Stimulated activated CD4-positive, alpha-beta T cell treated with anti-CD3 and anti-CD28 coated beads, Interleukin-4, amount 100 ng/mL, for 48 hours (primary cell): ENCODE measurements around the gene SLC18A3.

Experiments used
- DNase-seq, 2 donors: peaks; one replicate each; pipeline ENCODE4 v3.0.0-alpha.2; 2020; ENCODE audit warnings: low read depth in 2 of 2

The SLC18A3 gene

DNA sequence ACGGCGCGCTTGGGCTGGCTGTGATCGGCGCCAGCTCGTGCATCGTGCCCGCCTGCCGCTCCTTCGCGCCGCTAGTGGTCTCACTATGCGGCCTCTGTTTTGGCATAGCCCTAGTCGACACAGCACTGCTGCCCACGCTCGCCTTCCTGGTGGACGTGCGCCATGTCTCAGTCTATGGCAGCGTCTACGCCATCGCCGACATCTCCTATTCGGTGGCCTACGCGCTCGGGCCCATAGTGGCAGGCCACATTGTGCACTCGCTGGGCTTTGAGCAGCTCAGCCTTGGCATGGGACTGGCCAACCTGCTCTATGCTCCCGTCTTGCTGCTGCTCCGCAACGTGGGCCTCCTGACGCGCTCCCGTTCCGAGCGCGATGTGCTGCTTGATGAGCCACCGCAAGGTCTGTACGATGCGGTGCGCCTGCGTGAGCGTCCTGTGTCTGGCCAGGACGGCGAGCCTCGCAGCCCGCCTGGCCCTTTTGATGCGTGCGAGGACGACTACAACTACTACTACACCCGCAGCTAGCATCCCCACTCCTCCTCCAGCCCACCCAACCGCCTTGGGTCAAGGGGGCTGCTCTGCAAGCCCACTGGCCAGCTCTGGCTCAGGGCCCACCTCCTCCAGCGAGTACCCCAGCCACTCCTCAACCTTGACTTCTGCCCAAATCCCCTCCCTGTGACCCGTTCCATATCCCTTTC is 1.9 kb downstream of the SLC18A3 start:
- no peak for DNase-seq

DNA sequence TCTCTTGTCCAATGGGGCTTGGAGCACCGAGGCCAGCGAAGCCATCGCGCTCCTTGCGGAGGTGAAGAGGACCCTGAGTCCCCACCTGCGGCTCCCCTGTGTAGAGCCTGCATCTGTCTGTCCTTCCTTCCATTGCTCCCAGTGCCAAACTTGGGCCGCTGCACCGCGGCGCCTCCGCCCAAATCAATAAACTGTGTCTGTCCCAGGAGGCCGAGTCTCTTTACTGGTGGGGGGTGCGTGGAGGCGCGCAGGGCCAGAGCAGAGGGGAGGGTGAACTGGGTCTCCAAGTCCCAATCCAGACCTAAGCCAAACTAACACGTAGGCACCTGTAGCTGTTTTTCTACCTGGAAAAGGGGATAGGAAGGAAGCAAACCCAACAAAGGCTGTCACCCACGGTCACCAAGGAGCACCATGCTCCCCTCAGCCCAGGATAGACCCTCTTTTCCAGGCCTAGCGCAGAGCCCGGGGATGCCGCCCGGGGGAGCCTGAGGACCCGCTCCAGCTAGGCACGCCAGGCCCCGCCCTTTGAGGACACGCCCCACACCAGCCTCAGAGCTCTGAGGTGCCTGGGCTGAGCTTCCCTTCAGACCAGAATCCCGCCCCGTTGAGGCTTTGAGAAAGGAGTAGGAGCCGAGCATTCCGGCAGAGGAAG is 2.5 kb downstream of the SLC18A3 start:
- no peak for DNase-seq

DNA sequence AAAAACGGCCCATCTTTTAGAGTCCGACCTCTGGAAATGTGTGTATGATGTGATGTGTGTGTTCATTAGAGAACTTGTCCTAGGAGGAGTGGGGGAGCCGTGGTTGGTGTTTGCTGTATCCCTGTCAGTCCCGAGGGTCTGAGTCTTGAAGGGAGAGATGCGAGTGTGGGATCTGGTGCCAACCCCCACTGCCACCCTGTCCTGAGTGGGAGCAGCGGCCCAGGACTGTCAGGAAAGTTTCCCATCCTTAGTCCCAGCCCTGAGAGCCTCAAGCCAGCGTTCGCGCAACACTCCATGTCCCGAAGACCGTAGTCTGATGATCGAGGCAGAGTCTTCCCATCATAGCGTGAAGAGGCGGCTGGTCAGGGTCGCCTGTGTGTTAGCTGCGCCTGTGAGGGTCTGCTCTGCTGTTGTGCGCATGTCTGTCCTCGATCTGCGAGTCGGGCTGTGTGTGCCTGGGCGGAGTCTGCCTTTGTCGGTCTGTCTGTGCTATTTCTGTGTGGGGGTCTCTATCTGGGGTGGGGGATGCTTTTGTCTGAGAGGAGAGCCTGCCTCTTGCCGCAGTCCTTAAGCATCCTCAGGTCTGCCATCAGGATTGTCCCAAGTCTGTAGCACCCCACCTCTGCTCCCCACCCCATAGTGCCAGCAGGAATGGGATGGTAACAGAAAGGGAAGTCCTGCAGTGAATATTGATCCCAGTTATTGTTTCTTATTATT is 3.2 kb downstream of the SLC18A3 start:
- DNase-seq = no peak

DNA sequence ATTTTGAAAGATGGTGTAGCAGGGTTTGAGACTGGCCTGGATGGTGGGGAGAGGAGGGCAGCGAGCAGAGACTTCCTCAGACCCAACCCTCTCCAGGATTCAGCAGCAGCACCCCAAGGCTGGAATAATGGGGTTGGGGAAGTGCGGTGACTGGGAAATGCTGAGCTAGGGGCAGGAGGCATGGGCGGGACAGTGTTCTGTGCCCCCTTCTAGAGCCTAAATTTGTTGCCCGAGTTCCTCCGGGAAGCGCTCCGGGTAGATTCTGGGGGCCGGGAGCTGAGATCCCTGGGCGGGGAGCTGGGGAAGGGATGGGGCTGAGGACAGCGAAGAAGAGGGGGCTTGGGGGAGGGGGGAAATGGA is 3.8 kb downstream of the SLC18A3 start, which contains the start of gene CHAT:
CHAT (plus strand) TSS at position 156 of the 360 bp plus-strand sequence; CDS start at position 309, 153 bp downstream.
- DNase-seq = no peak

DNA sequence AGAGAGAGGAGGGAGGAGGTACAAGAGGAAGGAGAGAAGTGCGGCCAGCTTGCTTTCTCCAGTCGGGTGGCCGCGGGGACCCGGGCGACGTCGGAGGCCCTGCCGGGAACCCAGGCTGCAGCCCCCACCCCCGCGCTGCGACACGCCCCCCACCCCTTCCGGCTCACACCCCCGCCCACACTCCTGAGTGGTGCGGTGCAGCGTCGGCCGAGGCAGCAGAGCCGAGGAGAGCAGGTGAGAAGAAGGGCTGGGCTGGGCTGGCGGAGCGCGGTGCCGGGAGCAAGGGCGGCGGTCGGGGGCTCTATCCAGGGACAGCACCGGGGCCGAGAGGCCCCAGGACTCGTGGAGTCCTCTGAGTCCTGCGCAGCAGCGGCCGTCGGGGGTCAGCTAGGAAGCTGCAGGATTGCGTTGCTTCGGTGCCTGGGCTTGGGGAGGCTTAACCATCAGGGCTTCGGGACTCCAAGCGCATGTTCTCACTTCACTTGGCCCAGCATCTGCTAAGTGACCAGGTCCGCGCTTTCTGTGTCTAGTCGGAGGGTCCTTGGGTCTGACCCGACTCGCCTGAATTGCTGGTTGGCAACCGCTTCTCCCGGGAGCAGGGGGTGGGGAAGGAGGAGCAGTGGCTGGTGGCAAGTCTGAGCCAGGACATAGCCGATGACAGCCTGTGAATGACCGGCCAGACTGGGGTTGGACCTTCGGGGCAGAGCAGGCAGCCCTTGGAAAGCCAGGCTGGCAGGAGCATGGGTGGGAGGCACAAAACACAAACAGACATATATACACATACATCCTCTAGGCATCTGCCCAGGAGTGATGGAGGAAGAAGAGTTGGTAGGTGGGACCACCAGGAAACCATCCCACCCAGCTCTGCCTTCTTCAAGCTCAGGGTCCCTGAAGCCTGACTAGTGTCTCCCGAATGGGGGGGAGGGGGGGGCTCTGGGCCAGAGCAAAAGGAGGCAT is 4.4 kb downstream of the SLC18A3 start:
- DNase-seq = no peak

DNA sequence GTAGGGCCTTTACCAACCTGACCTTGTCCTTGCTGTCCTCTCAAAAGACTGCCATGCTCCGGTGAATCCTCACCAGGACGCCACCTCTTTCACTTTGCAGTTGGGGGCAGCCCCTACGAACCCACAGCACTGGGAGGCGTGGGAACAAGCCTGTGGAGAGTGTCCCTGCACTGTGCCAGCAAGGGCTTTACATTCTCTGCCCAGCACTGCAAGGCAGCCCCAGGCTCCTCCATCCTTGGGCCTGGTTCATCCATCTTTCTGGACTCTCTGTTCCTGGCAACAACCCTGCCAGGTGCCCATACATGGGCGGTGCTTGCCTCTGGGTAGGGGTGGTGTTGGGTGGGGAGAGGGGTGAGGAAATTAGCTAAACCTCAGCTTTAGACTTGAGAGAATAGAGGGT is 5.1 kb downstream of the SLC18A3 start:
- DNase-seq = no peak

DNA sequence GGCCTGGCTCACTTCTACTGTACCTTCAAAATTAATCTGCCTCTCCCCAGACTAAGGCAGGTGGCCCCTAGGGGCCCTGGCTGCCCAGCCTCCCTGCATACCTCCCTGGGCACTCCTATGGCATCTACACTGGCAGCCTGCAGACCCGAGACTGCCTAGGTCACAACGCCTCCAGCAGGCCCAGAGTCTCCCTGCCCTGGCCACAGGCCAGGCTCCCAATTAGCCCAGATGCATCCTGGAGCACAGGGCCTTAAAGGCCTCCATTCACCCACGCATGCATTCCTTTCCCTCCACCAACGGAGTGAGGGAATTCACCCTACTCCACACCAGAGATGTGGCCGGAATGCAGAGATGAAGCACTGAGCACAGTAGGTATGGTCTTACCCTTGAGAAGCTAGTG is 5.6 kb downstream of the SLC18A3 start:
- DNase-seq = no peak

DNA sequence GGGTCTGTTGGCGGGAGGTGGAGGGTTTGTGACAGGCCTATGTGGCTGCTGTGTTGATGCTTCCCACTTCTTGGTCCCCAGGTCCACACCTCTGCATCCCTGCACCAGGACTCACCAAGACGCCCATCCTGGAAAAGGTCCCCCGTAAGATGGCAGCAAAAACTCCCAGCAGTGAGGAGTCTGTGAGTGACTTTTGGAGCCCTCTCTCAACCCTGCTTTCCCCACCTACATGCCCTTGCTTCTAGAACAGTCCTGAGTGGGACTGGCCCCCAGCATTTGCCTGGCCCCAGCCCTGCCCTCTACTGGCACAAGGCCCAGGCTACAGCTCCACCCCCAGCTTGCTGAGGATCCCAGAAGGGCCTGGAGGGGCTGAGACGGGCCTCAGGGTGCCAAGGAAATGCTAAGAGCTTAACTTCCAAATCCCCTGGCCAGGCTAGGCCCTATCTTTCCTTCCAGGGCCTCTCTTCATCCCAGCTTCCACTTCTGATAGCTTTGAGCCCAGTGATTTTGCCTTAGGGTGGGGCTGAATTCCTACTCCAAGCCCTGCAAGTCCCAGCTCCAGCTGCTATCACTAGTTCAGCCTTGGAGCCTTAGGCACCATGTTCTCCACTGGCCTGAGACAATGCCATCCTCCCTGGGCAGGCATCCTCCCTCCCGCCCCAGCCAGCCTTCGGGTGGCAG is 6.5 kb downstream of the SLC18A3 start:
- DNase-seq = no peak

DNA sequence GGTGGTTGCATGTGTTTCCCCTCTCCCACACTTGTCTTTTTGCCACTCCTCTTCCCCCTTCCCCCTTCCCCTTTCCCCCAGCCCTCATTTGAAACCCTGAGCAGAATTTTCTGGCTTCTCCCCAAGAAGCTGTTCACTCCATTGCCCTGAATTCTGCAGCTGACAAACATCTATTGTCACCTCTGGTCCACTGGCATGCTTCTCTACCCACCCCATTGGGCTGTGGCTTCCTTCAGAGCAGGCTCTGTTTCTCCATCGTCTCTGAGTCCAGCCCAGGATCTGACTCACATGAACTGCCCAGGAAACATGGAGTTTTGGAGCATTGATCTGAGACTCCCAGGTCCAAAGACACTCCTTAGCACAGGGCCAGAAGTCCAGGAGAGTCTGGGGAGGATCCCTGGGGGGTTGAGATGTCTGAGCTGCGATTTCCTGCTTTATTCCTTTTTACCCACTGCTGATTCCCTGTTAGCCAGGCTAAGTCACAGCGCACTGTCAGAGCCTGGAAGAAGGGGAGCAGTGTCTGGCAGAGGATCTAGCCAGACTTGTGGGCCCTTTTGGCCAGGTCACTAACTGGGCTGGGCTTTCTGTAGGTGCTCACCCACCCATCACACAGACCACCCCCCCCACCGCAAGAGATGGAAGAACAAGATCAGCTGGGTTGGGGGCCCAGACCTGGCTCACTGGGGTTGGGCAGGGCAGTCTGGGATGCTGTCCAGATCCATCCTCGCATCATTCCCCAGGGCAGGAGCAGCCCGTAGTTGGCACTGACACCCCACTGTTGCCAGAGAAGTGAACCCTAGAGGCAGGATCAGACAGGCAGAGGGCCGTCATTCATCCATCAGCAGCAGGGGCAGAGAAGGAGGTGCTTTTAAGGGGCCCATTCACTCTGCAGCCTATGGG is 7.3 kb downstream of the SLC18A3 start:
- DNase-seq = no peak

DNA sequence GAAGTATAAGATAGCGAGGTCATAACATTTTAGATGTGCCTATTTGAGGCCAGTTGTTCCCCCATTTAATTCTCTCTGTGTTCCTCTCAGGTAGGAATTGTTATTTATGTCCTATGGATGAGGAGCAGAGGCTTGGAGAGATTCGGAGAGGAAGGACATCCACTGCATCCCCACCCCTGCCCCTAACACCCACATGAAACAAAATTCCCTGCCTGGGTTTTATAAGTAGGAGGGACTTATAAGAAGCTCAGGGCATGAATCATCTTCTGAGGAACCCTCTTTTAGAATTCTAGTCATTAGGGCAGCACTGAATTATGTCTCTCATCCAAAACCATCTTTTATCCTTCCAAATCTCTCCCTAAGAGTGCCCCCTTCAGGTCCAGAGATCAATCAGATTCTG is 8.7 kb downstream of the SLC18A3 start:
- no peak for DNase-seq

DNA sequence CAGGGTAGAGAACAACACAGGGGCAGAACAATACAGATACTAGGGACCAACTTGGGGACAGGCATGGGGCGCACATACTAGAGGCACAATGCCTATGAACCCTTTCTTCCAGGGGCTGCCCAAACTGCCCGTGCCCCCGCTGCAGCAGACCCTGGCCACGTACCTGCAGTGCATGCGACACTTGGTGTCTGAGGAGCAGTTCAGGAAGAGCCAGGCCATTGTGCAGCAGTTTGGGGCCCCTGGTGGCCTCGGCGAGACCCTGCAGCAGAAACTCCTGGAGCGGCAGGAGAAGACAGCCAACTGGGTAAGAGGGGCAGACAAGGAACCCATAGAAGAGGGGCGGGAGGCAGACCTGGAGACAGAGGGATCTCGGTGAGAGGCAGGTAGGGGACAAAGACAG is 9.5 kb downstream of the SLC18A3 start:
- no peak for DNase-seq

DNA sequence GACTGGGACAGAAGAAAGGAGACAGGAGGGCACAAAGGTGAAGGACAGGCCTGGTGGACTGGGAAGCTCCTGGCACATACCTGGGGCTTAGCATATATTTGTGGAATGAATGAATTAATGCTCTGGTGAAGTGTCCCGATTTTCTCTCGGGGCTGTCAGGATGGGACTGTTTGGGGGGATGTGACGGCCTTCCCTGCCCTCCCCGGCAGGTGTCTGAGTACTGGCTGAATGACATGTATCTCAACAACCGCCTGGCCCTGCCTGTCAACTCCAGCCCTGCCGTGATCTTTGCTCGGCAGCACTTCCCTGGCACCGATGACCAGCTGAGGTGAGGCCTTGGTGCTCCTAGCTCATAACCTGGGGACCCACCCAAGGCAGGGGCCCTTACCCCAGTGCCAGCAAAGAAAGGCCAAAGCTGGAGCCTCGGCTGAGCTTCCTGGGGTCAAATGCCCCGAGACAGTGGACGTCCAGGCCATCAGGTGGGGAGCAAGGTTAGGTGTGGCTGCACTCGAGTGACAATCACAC is 10.2 kb downstream of the SLC18A3 start:
- DNase-seq = no peak

DNA sequence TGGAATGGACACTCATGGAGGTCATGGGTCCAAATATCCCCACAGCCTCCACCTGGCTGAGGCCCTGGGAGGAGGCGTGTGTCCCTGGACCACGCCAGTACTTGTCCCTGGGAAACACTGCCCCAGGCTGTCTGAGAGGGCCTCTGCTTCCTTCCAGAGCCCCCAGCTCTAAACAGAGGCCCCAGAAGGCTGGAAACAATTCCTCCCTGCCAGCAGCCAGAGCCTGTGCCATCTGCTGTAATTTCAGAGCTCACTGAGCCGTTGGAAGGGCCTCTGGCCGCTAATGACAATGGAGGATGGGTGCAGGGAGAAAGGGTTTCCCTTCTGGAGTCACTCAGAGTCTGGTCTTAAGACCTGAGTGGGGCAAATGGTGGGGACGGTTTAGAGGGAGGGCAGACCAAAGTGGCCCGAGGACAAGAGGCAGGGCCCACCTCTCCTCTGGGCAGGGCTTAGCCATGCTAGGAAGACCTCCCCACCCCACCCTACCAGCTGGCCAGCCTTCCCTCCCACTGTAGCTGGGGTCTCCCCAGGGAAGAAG is 10.8 kb downstream of the SLC18A3 start:
- DNase-seq = no peak

DNA sequence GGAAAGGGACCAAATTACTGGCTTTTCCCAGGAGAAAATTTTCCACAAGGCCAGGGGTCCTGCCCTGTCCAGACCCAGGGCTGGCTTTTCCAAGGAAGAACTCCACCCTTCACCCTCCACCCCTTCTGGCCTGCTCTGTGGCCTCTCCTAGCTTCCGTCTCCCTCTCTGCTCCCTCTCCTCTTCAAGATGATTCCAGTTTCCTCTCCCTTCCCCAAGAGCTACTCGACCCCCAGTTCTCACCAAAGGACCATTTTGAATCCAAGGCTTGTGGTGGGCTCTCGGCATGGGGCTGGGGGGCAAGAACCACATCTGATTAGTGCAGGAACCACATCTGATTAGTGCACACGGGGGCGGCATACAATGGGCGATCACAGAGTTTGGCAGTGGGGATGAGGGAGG is 11.5 kb downstream of the SLC18A3 start:
- DNase-seq = no peak

DNA sequence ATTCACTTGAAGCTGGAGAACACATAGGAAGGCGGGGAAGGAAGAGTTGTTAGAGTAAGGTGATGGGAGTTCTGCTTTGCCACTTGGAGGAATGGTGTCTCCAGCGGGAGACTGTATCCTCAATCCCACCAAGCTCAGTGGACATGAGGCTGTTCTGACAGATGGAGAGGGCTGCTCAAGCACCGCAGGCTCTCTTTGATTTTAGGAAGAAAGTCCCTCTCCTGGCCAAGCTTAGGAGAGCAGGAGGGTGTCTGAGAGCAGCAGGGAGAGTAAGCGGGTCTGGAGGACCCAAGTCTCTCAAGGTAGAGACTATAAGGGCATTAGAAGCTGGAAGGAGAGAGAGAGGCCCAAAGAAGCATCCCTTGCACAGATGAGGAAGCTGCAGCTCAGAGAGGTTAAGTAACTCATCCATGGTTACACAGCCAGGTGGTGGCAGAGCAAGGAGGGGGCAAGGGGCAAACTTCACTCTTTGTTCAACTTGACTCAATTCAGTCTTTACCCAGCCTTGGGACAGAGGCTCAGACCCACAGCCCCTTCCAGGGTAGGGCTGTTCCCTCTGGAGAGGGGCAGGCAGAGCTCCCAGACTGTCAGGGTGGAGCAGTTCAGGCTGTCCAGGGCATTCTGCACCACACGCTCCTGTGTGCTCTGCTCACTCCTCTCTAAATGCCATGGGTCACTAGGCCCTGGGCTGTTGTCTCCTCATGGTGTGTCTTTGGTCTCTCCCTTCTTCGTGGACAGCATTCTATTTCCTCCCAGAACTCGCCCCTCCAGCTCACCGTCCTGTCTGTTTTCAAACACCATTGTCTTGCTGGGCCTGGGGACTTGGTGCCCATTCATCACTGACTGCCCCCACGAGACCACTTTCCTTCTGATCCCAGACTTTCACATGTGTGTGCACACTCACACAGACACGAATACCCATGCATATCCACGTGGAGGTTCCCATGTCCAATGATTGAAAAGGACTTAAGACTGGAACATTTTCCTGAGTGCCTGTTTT is 12.6 kb downstream of the SLC18A3 start:
- no peak for DNase-seq

DNA sequence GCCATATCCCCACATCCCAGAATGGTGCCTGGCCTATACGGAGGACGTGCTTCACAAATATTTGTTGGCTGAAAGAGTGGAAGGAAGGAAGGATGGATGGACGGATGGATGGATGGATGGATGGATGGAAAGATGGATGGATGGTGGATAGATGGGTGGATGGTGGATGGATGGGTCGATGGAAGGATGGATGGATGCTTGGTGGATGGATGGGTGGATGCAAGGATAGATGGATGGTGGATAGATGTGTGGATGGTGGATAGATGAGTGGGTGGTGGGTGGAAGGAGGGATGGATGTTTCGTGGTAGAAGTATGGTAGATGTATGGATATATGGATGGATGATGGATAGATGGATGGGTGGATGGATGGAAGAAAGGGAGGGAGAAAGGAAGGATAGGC is 14.5 kb downstream of the SLC18A3 start:
- no peak for DNase-seq

DNA sequence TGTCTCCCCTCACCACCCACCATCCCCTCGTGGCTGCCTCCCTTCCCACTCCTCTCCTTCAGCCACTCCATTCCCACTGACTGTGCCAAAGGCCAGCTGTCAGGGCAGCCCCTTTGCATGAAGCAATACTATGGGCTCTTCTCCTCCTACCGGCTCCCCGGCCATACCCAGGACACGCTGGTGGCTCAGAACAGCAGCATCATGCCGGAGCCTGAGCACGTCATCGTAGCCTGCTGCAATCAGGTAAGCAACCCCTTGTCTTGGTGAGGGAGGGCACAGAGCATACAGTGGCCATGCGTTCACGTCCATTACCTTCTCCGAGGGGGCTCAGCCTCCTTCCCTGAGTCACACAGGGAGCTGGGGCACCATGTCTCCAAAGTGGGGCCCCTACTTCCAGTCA is 15.3 kb downstream of the SLC18A3 start:
- DNase-seq = no peak

DNA sequence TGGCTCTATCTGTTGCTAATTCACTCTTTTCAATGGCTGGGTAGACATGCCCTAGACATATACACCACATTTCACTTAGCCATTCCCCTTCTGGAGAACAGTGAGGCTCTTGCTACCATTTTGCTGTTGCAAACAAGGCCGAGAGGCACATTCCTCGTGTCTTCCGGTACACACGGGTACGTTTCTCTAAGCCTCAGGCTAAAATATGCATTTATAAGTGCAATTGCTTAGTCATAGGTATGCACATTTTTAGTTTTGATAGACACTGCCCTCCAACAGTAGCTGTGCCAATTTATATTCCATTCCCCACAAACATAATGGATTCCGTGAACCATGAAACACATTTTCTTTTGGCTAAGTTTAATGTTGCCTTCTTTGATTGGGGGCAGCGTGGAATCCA is 16.9 kb downstream of the SLC18A3 start:
- DNase-seq = no peak
